Thymus (tissue), 11 donors: Measurements from ENCODE around the gene KRTAP5-7. TPM values are rescaled to one million over a fixed set of nuclear protein-coding genes. Genes with fewer than 3 reads are reported as not detected.

Source experiments
- DNase-seq, 9 donors: peaks; one replicate each; pipeline ENCODE4 v3.0.0-alpha.2; 2013; ENCODE audit warnings: low spot score in 9 of 9, low read depth in 6 of 9, missing footprints in 1 of 9
- H3K27ac ChIP-seq, 2 donors: one replicate each; pipeline ENCODE4 v1.5.1; 2013; ENCODE audit warnings: control low read depth in 1 of 2, low read depth in 1 of 2, low read length in 1 of 2, mild to moderate bottlenecking in 1 of 2, moderate library complexity in 1 of 2
- H3K27me3 ChIP-seq, 2 donors: one replicate each; pipeline ENCODE4 v1.5.1; 2013; ENCODE audit warnings: low read length in 1 of 2; ENCODE audit not compliant: control insufficient read depth in 2 of 2, insufficient read depth in 1 of 2
- H3K36me3 ChIP-seq, 2 donors: one replicate each; pipeline ENCODE4 v1.5.1; 2013; ENCODE audit warnings: low read length in 1 of 2, mild to moderate bottlenecking in 1 of 2, moderate library complexity in 1 of 2; ENCODE audit not compliant: control insufficient read depth in 2 of 2, insufficient read depth in 2 of 2
- H3K4me1 ChIP-seq, 2 donors: one replicate each; pipeline ENCODE4 v1.5.1; 2013; ENCODE audit warnings: low read length in 2 of 2; ENCODE audit not compliant: control insufficient read depth in 2 of 2, insufficient read depth in 2 of 2
- H3K4me3 ChIP-seq, 2 donors: one replicate each; pipeline ENCODE4 v1.5.1; 2013; ENCODE audit warnings: low read length in 2 of 2, control low read depth in 1 of 2, mild to moderate bottlenecking in 1 of 2
- H3K9me3 ChIP-seq, 2 donors: one replicate each; pipeline ENCODE4 v1.5.1; 2013; ENCODE audit warnings: low read length in 1 of 2, mild to moderate bottlenecking in 1 of 2; ENCODE audit not compliant: control insufficient read depth in 2 of 2, insufficient read depth in 1 of 2
- WGBS: extraction: QIAGEN DNeasy Blood & Tissue Kit; methylation state at CpG from one replicate; pipeline ENCODE4 v1.1.7; 2013; 5-methylcytosine and 5-hydroxymethylcytosine counted together
- polyA plus RNA-seq: library from polyadenylated mRNA; stranded (reverse); fragments of 200-250 nt; gene quantifications from one replicate; pipeline ENCODE4 v1.2.3, GENCODE V29; 2013
- total RNA-seq: library from RNA; stranded (reverse); fragments of 120-200 nt; gene quantifications from one replicate; pipeline ENCODE4 v1.2.4, GENCODE V29; 2013
- donor health status: healthy.

KRTAP5-7 gene
- total and polyA plus RNA-seq, 2 donors = 0.05 TPM; not detected in 1

GRCh38 chr11:71544525-71545214 is 17.6 kb downstream of the KRTAP5-7 start:
- 96% methylated on average over 6 of the region's 6 CpGs for whole genome bisulfite sequencing
- Histone ChIP-seq H3K4me3 (no peak overlapping the region), H3K9me3 (peaks cover 0 to 13% of the 10 kb centered on the region in 2 donors), H3K4me1 (no peaks in the 10 kb centered on the region), H3K27ac (no peak overlapping the region), H3K27me3 (no peaks in the 10 kb centered on the region), H3K36me3 (no peaks in the 10 kb centered on the region)
- no peak for DNase-seq

- H3K4me1 ChIP-seq = no peaks in the 10 kb centered on the region
- H3K4me3 ChIP-seq = no peak overlapping the region
- WGBS = 95% methylated on average over 12 of the region's 12 CpGs
- H3K27ac ChIP-seq = no peak overlapping the region
- H3K27me3 ChIP-seq = no peaks in the 10 kb centered on the region
- no peak for DNase-seq
- no peaks in the 10 kb centered on the region for H3K36me3 ChIP-seq
- H3K9me3 ChIP-seq = peaks cover 0 to 11% of the 10 kb centered on the region in 2 donors
Measured at GRCh38 chr11:71545405-71545966, 18.4 kb downstream of the KRTAP5-7 start.

- H3K36me3 ChIP-seq = no peaks in the 10 kb centered on the region
- H3K27me3 ChIP-seq = no peaks in the 10 kb centered on the region
- H3K4me1 ChIP-seq = no peaks in the 10 kb centered on the region
- no peak for DNase-seq
- H3K9me3 ChIP-seq = peaks cover 0 to 11% of the 10 kb centered on the region in 2 donors
- H3K4me3 ChIP-seq = no peak within 1 kb of the TSS
- no peak within 1 kb of the TSS for H3K27ac ChIP-seq
- 90% methylated on average over 5 of the region's 5 CpGs for WGBS
Measured at GRCh38 chr11:71548120-71548519, 21.1 kb downstream of the KRTAP5-7 start, which contains the start of gene KRTAP5-9. Gene KRTAP5-9, plus strand, starts transcription at chr11:71548420. Its CDS starts 238 bp downstream, at chr11:71548658.

- Histone ChIP-seq H3K4me3 (no peak overlapping the region), H3K4me1 (no peaks in the 10 kb centered on the region), H3K9me3 (peaks cover 0 to 11% of the 10 kb centered on the region in 2 donors), H3K36me3 (no peaks in the 10 kb centered on the region), H3K27me3 (no peaks in the 10 kb centered on the region), H3K27ac (no peak overlapping the region)
- no peak for DNase-seq
- WGBS = 44% methylated on average over 5 of the region's 5 CpGs
Measured at GRCh38 chr11:71548716-71549151, 21.7 kb downstream of the KRTAP5-7 start.

GRCh38 chr11:71551711-71552110 is 24.6 kb downstream of the KRTAP5-7 start:
- Histone ChIP-seq H3K4me3 (no peak overlapping the region), H3K36me3 (no peaks in the 10 kb centered on the region), H3K4me1 (no peaks in the 10 kb centered on the region), H3K27me3 (no peaks in the 10 kb centered on the region), H3K27ac (no peak overlapping the region), H3K9me3 (peaks cover 0 to 3% of the 10 kb centered on the region in 2 donors)
- peak in 1 of 9 donors; percentile 4 for DNase-seq
- 95% methylated on average over 1 of the region's 1 CpG for WGBS

- WGBS = 96% methylated on average over 6 of the region's 6 CpGs
- Histone ChIP-seq H3K27me3 (no peaks in the 10 kb centered on the region), H3K36me3 (no peaks in the 10 kb centered on the region), H3K4me3 (no peak overlapping the region), H3K27ac (no peak overlapping the region), H3K4me1 (no peaks in the 10 kb centered on the region), H3K9me3 (no peaks in the 10 kb centered on the region)
- no peak for DNase-seq
Measured at GRCh38 chr11:71554996-71555395, 27.9 kb downstream of the KRTAP5-7 start.

- no peak for DNase-seq
- Histone ChIP-seq H3K4me1 (no peaks in the 10 kb centered on the region), H3K27ac (no peak overlapping the region), H3K9me3 (no peaks in the 10 kb centered on the region), H3K27me3 (no peaks in the 10 kb centered on the region), H3K4me3 (no peak overlapping the region), H3K36me3 (no peaks in the 10 kb centered on the region)
- WGBS = 94% methylated on average over 11 of the region's 11 CpGs
Measured at GRCh38 chr11:71555508-71555907, 28.4 kb downstream of the KRTAP5-7 start.

GRCh38 chr11:71556018-71556417 is 29.0 kb downstream of the KRTAP5-7 start:
- WGBS = 94% methylated on average over 4 of the region's 4 CpGs
- DNase-seq = no peak
- no peaks in the 10 kb centered on the region for H3K27me3 ChIP-seq
- no peaks in the 10 kb centered on the region for H3K36me3 ChIP-seq
- no peak overlapping the region for H3K27ac ChIP-seq
- no peaks in the 10 kb centered on the region for H3K4me1 ChIP-seq
- no peaks in the 10 kb centered on the region for H3K9me3 ChIP-seq
- H3K4me3 ChIP-seq = no peak overlapping the region

- no peak for DNase-seq
- no peak overlapping the region for H3K27ac ChIP-seq
- H3K36me3 ChIP-seq = no peaks in the 10 kb centered on the region
- H3K27me3 ChIP-seq = no peaks in the 10 kb centered on the region
- H3K4me1 ChIP-seq = no peaks in the 10 kb centered on the region
- no peak overlapping the region for H3K4me3 ChIP-seq
- no peaks in the 10 kb centered on the region for H3K9me3 ChIP-seq
Measured at GRCh38 chr11:71557257-71557656, 30.2 kb downstream of the KRTAP5-7 start.
